ENCODE measurements around the gene MAP3K20.
"Not testable (repeated sequence)": the region's sequence is repeated elsewhere in the genome, so short reads cannot be mapped to it uniquely, and the experiment has no call there.

The MAP3K20 gene

GRCh38 chr2:173164396-173164795, 88.8 kb downstream of the MAP3K20 start:
- Mint-ChIP-seq H3K4me3 (no peak overlapping the region), H3K36me3 (ENCODE audit: low read depth) (peaks cover 16% of the 10 kb centered on the region), H3K4me1 (peaks cover 5% of the 10 kb centered on the region), H3K27me3 (ENCODE audit: low read depth, poor library complexity) (no peaks in the 10 kb centered on the region), H3K27ac (no peak overlapping the region), H3K9me3 (no peaks in the 10 kb centered on the region)
- TF ChIP-seq CTCF (IDR thresholded peaks at IDR 0.05) = no peak
- DNase-seq = no peak

- no peak overlapping the region for H3K4me3 Mint-ChIP-seq
- no peak for TF ChIP-seq CTCF (IDR thresholded peaks at IDR 0.05)
- no peaks in the 10 kb centered on the region for H3K9me3 Mint-ChIP-seq
- H3K27me3 Mint-ChIP-seq (ENCODE audit: low read depth, poor library complexity) = no peaks in the 10 kb centered on the region
- H3K27ac Mint-ChIP-seq = no peak overlapping the region
- peaks cover 16% of the 10 kb centered on the region for H3K36me3 Mint-ChIP-seq (ENCODE audit: low read depth)
- no peak for DNase-seq
- H3K4me1 Mint-ChIP-seq = no peaks in the 10 kb centered on the region
Measured at GRCh38 chr2:173165443-173166238, 90.0 kb downstream of the MAP3K20 start.

- peaks cover 2% of the 10 kb centered on the region for H3K27me3 Mint-ChIP-seq (ENCODE audit: low read depth, poor library complexity)
- peaks cover 23% of the 10 kb centered on the region for H3K36me3 Mint-ChIP-seq (ENCODE audit: low read depth)
- H3K4me3 Mint-ChIP-seq = no peak overlapping the region
- peaks cover 10% of the 10 kb centered on the region for H3K4me1 Mint-ChIP-seq
- no peak for DNase-seq
- H3K9me3 Mint-ChIP-seq = peaks cover 3% of the 10 kb centered on the region
- H3K27ac Mint-ChIP-seq = no peak overlapping the region
- TF ChIP-seq CTCF (IDR thresholded peaks at IDR 0.05) = no peak
Measured at GRCh38 chr2:173171321-173171720, 95.7 kb downstream of the MAP3K20 start.

GRCh38 chr2:173171924-173172643, 96.4 kb downstream of the MAP3K20 start:
- DNase-seq = no peak
- H3K36me3 Mint-ChIP-seq (ENCODE audit: low read depth) = peaks cover 23% of the 10 kb centered on the region
- peaks cover 10% of the 10 kb centered on the region for H3K4me1 Mint-ChIP-seq
- H3K27me3 Mint-ChIP-seq (ENCODE audit: low read depth, poor library complexity) = peaks cover 2% of the 10 kb centered on the region
- no peak overlapping the region for H3K4me3 Mint-ChIP-seq
- no peak for TF ChIP-seq CTCF (IDR thresholded peaks at IDR 0.05)
- peaks cover 3% of the 10 kb centered on the region for H3K9me3 Mint-ChIP-seq
- H3K27ac Mint-ChIP-seq = no peak overlapping the region

- not testable (repeated sequence) for H3K9me3 Mint-ChIP-seq; DNase-seq; H3K27me3 Mint-ChIP-seq (ENCODE audit: low read depth, poor library complexity); H3K4me3 Mint-ChIP-seq; H3K27ac Mint-ChIP-seq
- peaks cover 24% of the 10 kb centered on the region for H3K36me3 Mint-ChIP-seq (ENCODE audit: low read depth)
- H3K4me1 Mint-ChIP-seq = peaks cover 10% of the 10 kb centered on the region
Measured at GRCh38 chr2:173174339-173174738, 98.7 kb downstream of the MAP3K20 start.

GRCh38 chr2:173175222-173175621, 99.6 kb downstream of the MAP3K20 start:
- Mint-ChIP-seq H3K27me3 (ENCODE audit: low read depth, poor library complexity) (peaks cover 2% of the 10 kb centered on the region), H3K9me3 (peaks cover 8% of the 10 kb centered on the region), H3K4me1 (peaks cover 10% of the 10 kb centered on the region), H3K4me3 (no peak overlapping the region), H3K27ac (no peak overlapping the region), H3K36me3 (ENCODE audit: low read depth) (peaks cover 32% of the 10 kb centered on the region)
- DNase-seq = no peak
- no peak for TF ChIP-seq CTCF (IDR thresholded peaks at IDR 0.05)
